Measurements from ENCODE around the gene MYO3B.
A peak's percentile ranks its signal among the peaks of the same experiment; 100 is the strongest.
"Not testable (repeated sequence)": the region's sequence is repeated elsewhere in the genome, so short reads cannot be mapped to it uniquely, and the experiment has no call there.

The MYO3B gene

GRCh38 chr2:170386554-170386953 lies 208.6 kb downstream of the MYO3B start:
- DNase-seq: no peak

- no peak for DNase-seq
Observed at GRCh38 chr2:170391018-170391417, 213.1 kb downstream of the MYO3B start.

DNA sequence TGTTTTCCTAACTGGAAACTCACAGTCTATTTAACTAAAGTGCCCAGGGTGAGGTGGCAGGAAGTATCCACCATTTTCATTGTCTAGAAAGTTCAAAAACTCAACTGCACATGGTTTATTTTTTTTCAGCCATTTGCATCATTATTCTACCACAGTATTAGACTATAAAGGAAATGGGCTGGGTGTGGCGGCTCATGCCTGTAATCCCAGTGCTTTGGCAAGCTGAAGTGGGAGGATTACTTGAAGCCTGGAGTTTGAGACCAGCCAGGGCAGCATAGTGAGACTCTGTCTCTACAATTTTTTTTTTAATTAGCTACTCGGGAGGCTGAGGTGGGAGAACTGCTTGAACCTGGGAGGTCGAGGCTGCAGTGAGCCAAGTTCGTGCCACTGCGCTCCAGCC lies 213.8 kb downstream of the MYO3B start:
- DNase-seq: no peak

GRCh38 chr2:170393861-170394498 lies 216.0 kb downstream of the MYO3B start:
- no peak for DNase-seq

- DNase-seq: no peak
Observed at GRCh38 chr2:170394641-170395387, 216.9 kb downstream of the MYO3B start.

GRCh38 chr2:170396799-170397459 lies 219.0 kb downstream of the MYO3B start:
- DNase-seq: no peak

GRCh38 chr2:170401187-170401586 lies 223.2 kb downstream of the MYO3B start:
- DNase-seq: no peak

DNA sequence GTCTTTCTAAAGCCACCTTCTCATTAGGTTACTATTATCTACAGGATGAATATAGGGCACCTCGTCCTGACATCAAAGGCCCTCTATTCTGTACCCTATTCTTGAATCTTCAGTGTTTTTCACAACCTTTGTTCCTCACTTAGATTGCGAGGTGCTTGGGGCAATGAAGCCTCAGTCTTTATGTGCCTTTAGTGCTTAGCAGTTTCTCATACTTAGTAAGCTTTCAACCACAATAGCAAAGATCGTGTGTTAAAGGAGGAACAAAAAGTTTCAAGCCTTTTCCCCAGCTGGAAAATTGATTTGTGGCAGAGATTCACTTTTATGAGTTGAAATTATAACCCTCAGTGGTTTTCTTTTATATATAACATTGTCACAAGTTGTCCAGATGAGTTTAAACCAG lies 226.9 kb downstream of the MYO3B start:
- no peak for DNase-seq

DNA sequence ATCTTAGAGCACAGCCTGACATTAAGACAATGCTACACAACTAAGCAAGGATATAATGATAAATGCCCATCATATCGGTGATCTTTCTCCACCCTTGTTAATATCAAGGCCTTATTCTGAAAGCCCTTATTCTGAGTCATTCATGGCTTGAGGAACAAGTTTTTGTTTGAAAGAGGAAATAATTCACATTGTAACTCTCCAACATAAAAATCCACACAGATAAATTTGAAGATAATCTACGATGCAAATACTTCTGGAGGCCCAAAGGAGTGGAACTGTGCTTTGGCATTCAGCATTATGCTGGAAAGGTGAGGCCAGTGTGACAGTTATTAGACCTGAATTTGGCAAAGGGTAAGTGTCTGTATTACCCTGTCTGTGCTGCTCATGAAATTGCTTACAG lies 227.4 kb downstream of the MYO3B start:
- DNase-seq: no peak

- DNase-seq: no peak
Observed at GRCh38 chr2:170408461-170409163, 230.7 kb downstream of the MYO3B start.

DNA sequence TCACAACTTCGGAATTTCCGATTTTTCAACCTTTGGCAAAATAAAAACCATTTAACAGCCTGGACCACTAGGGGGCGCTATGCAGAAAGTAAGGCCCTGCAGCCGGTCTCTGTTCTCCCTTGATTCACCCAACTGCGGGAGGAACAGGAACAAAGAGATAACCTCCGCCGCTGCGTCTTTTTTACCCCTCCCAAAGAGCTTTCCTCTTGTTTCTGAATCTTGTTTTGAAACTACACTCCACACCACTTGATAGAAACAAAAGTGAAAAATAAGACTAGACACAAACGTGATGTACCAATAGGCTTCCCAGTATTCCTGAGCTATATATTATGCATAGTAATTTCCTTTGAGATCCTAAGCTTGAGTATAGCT lies 231.2 kb downstream of the MYO3B start:
- peak; percentile 50 for DNase-seq

DNA sequence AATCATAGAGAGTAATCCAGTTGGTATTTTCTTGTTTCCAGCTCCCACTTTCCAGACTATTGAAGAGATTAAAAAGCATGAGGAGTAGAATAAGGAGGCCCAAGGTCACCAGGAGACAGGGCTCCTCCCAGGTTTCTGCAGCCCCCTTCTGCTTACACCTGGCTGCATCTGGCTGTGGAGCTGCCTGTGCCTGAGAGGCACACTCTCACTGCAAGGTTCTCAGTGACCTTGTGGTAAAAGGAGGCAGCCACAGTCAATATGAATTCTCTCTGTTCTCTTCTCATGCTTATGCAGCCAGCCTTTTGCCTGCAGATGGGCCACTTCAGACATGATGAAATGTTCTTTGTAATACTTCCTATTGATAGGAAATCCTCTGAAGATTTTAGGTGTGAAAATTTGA lies 233.7 kb downstream of the MYO3B start:
- no peak for DNase-seq

DNA sequence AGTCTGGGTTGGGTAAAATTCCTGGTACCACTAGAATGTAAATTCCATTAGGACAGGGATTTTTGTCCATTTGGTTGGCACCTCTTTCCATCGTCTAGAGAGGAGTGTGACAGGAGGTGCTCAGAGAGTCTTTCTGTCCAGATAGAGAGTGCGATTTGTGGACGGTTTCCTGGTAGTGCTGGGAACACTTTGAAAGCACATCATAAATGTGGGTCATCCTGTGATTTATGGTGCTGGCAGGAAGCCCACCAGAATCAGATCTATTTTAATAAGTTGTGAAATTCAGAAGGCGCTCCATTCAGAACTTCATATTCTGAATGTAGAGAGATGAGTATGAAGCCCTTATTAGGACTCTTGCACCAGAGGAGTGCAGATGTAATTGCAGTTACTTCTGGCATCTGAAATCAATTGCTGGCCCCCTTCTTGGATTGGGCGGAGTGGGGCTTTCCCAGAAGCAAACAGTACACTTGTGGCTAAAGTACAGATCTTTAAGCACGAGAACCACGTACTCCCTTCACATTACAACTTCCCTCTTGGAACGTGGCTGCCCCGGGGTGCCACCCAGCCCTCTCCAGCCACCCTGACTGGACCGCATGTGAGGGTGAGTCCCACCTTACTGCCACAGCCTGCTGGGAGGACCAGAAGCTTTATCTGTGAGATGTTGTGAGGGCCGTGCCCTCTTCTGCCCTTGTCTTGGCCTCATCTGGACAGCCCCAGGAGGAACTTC lies 243.2 kb downstream of the MYO3B start:
- DNase-seq: peak; percentile 20

DNA sequence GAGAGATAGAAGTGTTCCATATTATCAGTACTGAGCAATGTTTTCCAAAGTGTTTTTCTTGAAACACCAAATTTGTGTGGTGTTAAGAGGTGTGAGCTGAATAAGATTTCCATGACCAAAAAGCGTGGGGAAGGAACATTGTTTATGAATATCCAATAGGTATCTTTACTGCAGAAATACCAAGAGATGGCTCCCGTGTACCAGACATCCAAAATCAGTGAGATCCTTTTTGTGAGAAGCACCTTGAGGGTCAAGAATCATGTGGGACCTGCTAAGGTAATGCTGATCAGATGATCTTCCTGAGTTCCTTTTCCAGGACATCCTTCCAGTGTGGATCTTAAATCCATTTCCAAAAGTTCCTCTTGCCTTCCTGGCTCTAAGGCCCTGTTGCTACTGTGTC lies 246.0 kb downstream of the MYO3B start:
- no peak for DNase-seq

GRCh38 chr2:170425281-170425751 lies 247.4 kb downstream of the MYO3B start:
- no peak for DNase-seq

GRCh38 chr2:170428868-170429267 lies 250.9 kb downstream of the MYO3B start:
- no peak for DNase-seq

- DNase-seq: no peak
Observed at GRCh38 chr2:170432823-170433222, 254.9 kb downstream of the MYO3B start.

GRCh38 chr2:170433448-170433847 lies 255.5 kb downstream of the MYO3B start:
- DNase-seq: no peak

DNA sequence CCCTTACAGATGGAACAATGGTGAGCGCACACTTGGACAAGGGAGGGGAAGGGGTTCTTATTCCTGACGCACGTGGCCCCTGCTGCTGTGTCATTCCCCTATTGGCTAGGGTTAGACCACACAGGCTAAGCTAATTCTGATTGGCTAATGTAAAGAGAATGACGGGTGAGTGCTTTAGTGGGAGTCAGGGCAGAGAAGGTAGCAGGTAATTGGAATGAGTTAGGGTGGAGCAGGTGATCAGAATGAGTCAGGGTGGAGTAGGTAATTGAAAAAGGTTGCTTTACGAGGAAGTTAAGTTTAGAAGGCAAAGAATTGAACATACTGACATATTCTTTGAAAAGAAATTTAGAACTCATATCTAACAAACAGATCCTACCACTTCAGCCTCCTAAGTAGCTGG lies 256.4 kb downstream of the MYO3B start:
- DNase-seq: not testable (repeated sequence)

GRCh38 chr2:170434900-170435621 lies 257.1 kb downstream of the MYO3B start:
- no peak for DNase-seq

GRCh38 chr2:170436077-170436943 lies 258.4 kb downstream of the MYO3B start:
- DNase-seq: no peak
